Kidney (tissue), 14 donors: ENCODE data around the gene TAGLN. TPM values are rescaled to one million over a fixed set of nuclear protein-coding genes. Genes with fewer than 3 reads are reported as not detected.

Experiments used
- DNase-seq, 5 donors: peaks; one replicate each; pipeline ENCODE4 v3.0.0-alpha.2; 2013 to 2020
- FAIRE-seq: peaks from 2 replicates; lab custom pipeline; 2012; peaks lifted over from hg19 to GRCh38; lab: Jason Lieb, UNC
- H3K27ac ChIP-seq, 2 donors: one replicate each; pipeline ENCODE4 v1.7.0; 2013; ENCODE audit warnings: low read depth in 2 of 2, low read length in 2 of 2, inconsistent platforms in 1 of 2
- H3K27me3 ChIP-seq: one replicate; pipeline ENCODE4 v1.7.1; 2013; ENCODE audit warnings: low read length, inconsistent platforms; ENCODE audit not compliant: control insufficient read depth, insufficient read depth
- H3K36me3 ChIP-seq, 3 donors: one replicate each; pipeline versions ENCODE4 v1.7.0 to v1.7.1; 2013; ENCODE audit warnings: low read length in 3 of 3, control low read depth in 1 of 3, inconsistent platforms in 1 of 3; ENCODE audit not compliant: insufficient read depth in 3 of 3, control insufficient read depth in 2 of 3
- H3K4me1 ChIP-seq, 3 donors: one replicate each; pipeline versions ENCODE4 v1.7.0 to v1.7.1; 2013; ENCODE audit warnings: low read length in 3 of 3, inconsistent platforms in 1 of 3, low read depth in 1 of 3; ENCODE audit not compliant: control insufficient read depth in 2 of 3, insufficient read depth in 2 of 3
- H3K4me3 ChIP-seq, 3 donors: one replicate each; pipeline versions ENCODE4 v1.7.0 to v1.8.1; 2013; ENCODE audit warnings: low read length in 3 of 3, control low read depth in 1 of 3, inconsistent platforms in 1 of 3
- H3K9ac ChIP-seq, 3 donors: one replicate each; pipeline versions ENCODE4 v1.7.0 to v1.7.1; 2013; ENCODE audit warnings: low read length in 3 of 3, control low read depth in 1 of 3, inconsistent platforms in 1 of 3
- H3K9me3 ChIP-seq, 3 donors: one replicate each; pipeline versions ENCODE4 v1.7.0 to v1.7.1; 2013; ENCODE audit warnings: low read length in 3 of 3, control low read depth in 1 of 3, inconsistent platforms in 1 of 3; ENCODE audit not compliant: control insufficient read depth in 2 of 3, insufficient read depth in 1 of 3
- CTCF ChIP-seq: IDR thresholded peaks from 3 replicates; pipeline ENCODE4 v1.5.1; 2012; ENCODE audit warnings: mild to moderate bottlenecking, moderate library complexity, borderline replicate concordance; ENCODE audit not compliant: insufficient read depth; ENCODE audit errors: extremely low read depth
- intact Hi-C: fragments of 100-400 bp; cut with DNase I; formaldehyde crosslinking; loops from one replicate; pipeline ENCODE4 v1.11.1; 2022
- polyA plus RNA-seq: library from polyadenylated mRNA; stranded (reverse); fragments of 350-450 nt; fragmentation: Illumina TruSeq; extraction: RNeasy Lipid Tissue Mini Kit (QIAGEN cat#74804); gene quantifications from one replicate; pipeline ENCODE4 v1.2.3, GENCODE V29; 2014; ENCODE audit warnings: low read depth, low replicate concordance; ENCODE audit not compliant: insufficient read depth
- total RNA-seq: library from RNA; stranded (reverse); fragmentation: NEBNext Ultra II Directional; extraction: Animal tissue kit (Norgen Biotek cat#: 25700); gene quantifications from one replicate; pipeline ENCODE4 v1.2.1, GENCODE V29; 2021
- donor health status: control.
- donor health status: control.
- donor health status: control.
- donor health status: control.
- donor health status: control.
- donor health status: DM: yes; HTN: yes; CAD: no.
- donor health status: Normal renal cell carcinoma (clear cell type).

TAGLN gene
- total and polyA plus RNA-seq, 2 donors from 2014 or later = 776 to 846 TPM

GRCh38 chr11:117188620-117189081 is 10.5 kb upstream of the TAGLN start:
- FAIRE-seq (no peak), DNase-seq (peak in 2 of 5 donors; percentile 32 to 71)
- intact Hi-C loops = no loop called here

GRCh38 chr11:117189191-117189940 is 9.8 kb upstream of the TAGLN start:
- no peak overlapping the region for H3K9ac ChIP-seq
- H3K27ac ChIP-seq = no peak overlapping the region
- H3K4me3 ChIP-seq = no peak overlapping the region
- H3K27me3 ChIP-seq = no peaks in the 10 kb centered on the region
- H3K4me1 ChIP-seq = no peaks in the 10 kb centered on the region
- no peak for TF ChIP-seq CTCF
- FAIRE-seq (no peak), DNase-seq (peak in 1 of 5 donors; percentile 69)
- no peaks in the 10 kb centered on the region for H3K9me3 ChIP-seq
- intact Hi-C loops = no loop called here
- peaks cover 0 to 36% (median 24%) of the 10 kb centered on the region in 3 donors for H3K36me3 ChIP-seq

More at GRCh38 chr11:117188620-117189081, 10.5 kb upstream of the TAGLN start:
- H3K4me1 ChIP-seq = no peaks in the 10 kb centered on the region
- no peak overlapping the region for H3K9ac ChIP-seq
- H3K27me3 ChIP-seq = no peaks in the 10 kb centered on the region
- H3K27ac ChIP-seq = no peak overlapping the region
- TF ChIP-seq CTCF = no peak
- H3K36me3 ChIP-seq = peaks cover 0 to 37% (median 29%) of the 10 kb centered on the region in 3 donors
- no peak overlapping the region for H3K4me3 ChIP-seq
- H3K9me3 ChIP-seq = no peaks in the 10 kb centered on the region

- Histone ChIP-seq H3K27me3 (no peaks in the 10 kb centered on the region), H3K4me1 (no peaks in the 10 kb centered on the region), H3K27ac (no peak overlapping the region), H3K36me3 (peaks cover 0 to 34% (median 24%) of the 10 kb centered on the region in 3 donors), H3K9ac (no peak overlapping the region), H3K9me3 (no peaks in the 10 kb centered on the region), H3K4me3 (no peak overlapping the region)
- DNase-seq = peak in 2 of 5 donors; percentile 27 to 56
- FAIRE-seq = no peak
- TF ChIP-seq CTCF = no peak
- intact Hi-C loops = no loop called here
Observed at GRCh38 chr11:117189941-117190544, 9.1 kb upstream of the TAGLN start.
